Karpas-422 (cell line): ENCODE data around the gene IL21. TPM values are rescaled to one million over a fixed set of nuclear protein-coding genes. Genes with fewer than 3 reads are reported as not detected.

ENCODE experiments used
- DNase-seq: peaks from one replicate; pipeline ENCODE4 v3.0.0-alpha.2; 2015
- H2AFZ ChIP-seq: fragments of 200-600 bp; sonication (generic); 2 replicates; pipeline ENCODE4 v1.6.1; 2014; ENCODE audit warnings: antibody characterized with exemption, low read length, mixed read lengths
- H3K27ac ChIP-seq: fragments of 200-600 bp; sonication (generic); 2 replicates; pipeline ENCODE4 v1.5.1; 2014; ENCODE audit warnings: mild to moderate bottlenecking, low read length, moderate library complexity
- H3K27me3 ChIP-seq: fragments of 200-600 bp; sonication (generic); 2 replicates; pipeline ENCODE4 v1.6.1; 2014; ENCODE audit warnings: low read length, mixed read lengths
- H3K36me3 ChIP-seq: fragments of 200-600 bp; sonication (generic); 2 replicates; pipeline ENCODE4 v1.6.1; 2014; ENCODE audit warnings: low read length, mixed read lengths; ENCODE audit not compliant: insufficient read depth
- H3K4me1 ChIP-seq: fragments of 200-600 bp; sonication (generic); 2 replicates; pipeline ENCODE4 v1.6.1; 2014; ENCODE audit warnings: mild to moderate bottlenecking, low read length, mixed read lengths
- H3K4me2 ChIP-seq: fragments of 200-600 bp; sonication (generic); 2 replicates; pipeline ENCODE4 v1.6.1; 2014; ENCODE audit warnings: low read length, low read depth, mild to moderate bottlenecking; ENCODE audit not compliant: poor library complexity, severe bottlenecking
- H3K4me3 ChIP-seq: fragments of 200-600 bp; sonication (generic); 2 replicates; pipeline ENCODE4 v1.5.1; 2014; ENCODE audit warnings: mild to moderate bottlenecking, antibody characterized with exemption, low read length, mixed read lengths
- H3K79me2 ChIP-seq: fragments of 200-600 bp; sonication (generic); 2 replicates; pipeline ENCODE4 v1.6.1; 2014; ENCODE audit warnings: mild to moderate bottlenecking, low read length, mixed read lengths
- H3K9ac ChIP-seq: fragments of 200-600 bp; sonication (generic); 2 replicates; pipeline ENCODE4 v1.6.0; 2014; ENCODE audit warnings: low read length
- H3K9me2 ChIP-seq: fragments of 200-600 bp; sonication (generic), shearing (Covaris generic); replicated peaks from 2 replicates; pipeline ENCODE4 v1.6.0; 2014; ENCODE audit warnings: mild to moderate bottlenecking, low read length, moderate library complexity; ENCODE audit not compliant: insufficient read depth
- H3K9me3 ChIP-seq: fragments of 300-700, 200-600 bp; sonication (generic); 2 replicates; pipeline ENCODE4 v1.6.1; 2014; ENCODE audit warnings: low read length, mixed read lengths
- H4K20me1 ChIP-seq: fragments of 200-600 bp; sonication (generic); 2 replicates; pipeline ENCODE4 v1.6.1; 2014; ENCODE audit warnings: mild to moderate bottlenecking, antibody characterized with exemption, low read length, low read depth; ENCODE audit not compliant: insufficient read depth
- total RNA-seq: library from RNA; depleted of rRNA; stranded (reverse); fragments of >200 nt; shearing (Covaris generic); gene quantifications from 2 replicates; pipeline ENCODE4 v1.2.3, GENCODE V29; 2014; ENCODE audit warnings: low replicate concordance

IL21 gene
- total RNA-seq, 1 experiment from 2014 or later, result not detected

- no peak for DNase-seq
- Histone ChIP-seq H3K27ac (no peak overlapping the region), H3K4me3 (no peak overlapping the region), H3K27me3 (no peaks in the 10 kb centered on the region), H2AFZ (no peak overlapping the region), H3K4me1 (no peaks in the 10 kb centered on the region), H3K36me3 (no peaks in the 10 kb centered on the region), H3K9ac (no peak overlapping the region), H3K9me2 (no peaks in the 10 kb centered on the region), H4K20me1 (no peaks in the 10 kb centered on the region), H3K4me2 (no peak overlapping the region), H3K79me2 (no peaks in the 10 kb centered on the region), H3K9me3 (no peaks in the 10 kb centered on the region)
These were observed 26.8 kb upstream of the IL21 start for GRCh38 chr4:122647656-122648055.

- H3K4me2 ChIP-seq, result no peak overlapping the region
- H3K9me3 ChIP-seq, result no peaks in the 10 kb centered on the region
- no peaks in the 10 kb centered on the region for H3K4me1 ChIP-seq
- no peak overlapping the region for H3K27ac ChIP-seq
- no peaks in the 10 kb centered on the region for H3K36me3 ChIP-seq
- H3K79me2 ChIP-seq, result no peaks in the 10 kb centered on the region
- H2AFZ ChIP-seq, result no peak overlapping the region
- no peaks in the 10 kb centered on the region for H4K20me1 ChIP-seq
- no peak overlapping the region for H3K4me3 ChIP-seq
- no peak for DNase-seq
- no peaks in the 10 kb centered on the region for H3K27me3 ChIP-seq
- H3K9me2 ChIP-seq, result no peaks in the 10 kb centered on the region
- no peak overlapping the region for H3K9ac ChIP-seq
These were observed 22.4 kb upstream of the IL21 start for GRCh38 chr4:122643257-122643656.

- H3K79me2 ChIP-seq, result no peaks in the 10 kb centered on the region
- H3K27me3 ChIP-seq, result no peaks in the 10 kb centered on the region
- no peaks in the 10 kb centered on the region for H3K9me2 ChIP-seq
- H3K9me3 ChIP-seq, result no peaks in the 10 kb centered on the region
- no peaks in the 10 kb centered on the region for H4K20me1 ChIP-seq
- no peak for DNase-seq
- H3K27ac ChIP-seq, result no peak overlapping the region
- no peak overlapping the region for H3K9ac ChIP-seq
- no peak overlapping the region for H3K4me2 ChIP-seq
- H3K4me3 ChIP-seq, result no peak overlapping the region
- H3K4me1 ChIP-seq, result peaks cover 4% of the 10 kb centered on the region
- no peak overlapping the region for H2AFZ ChIP-seq
- H3K36me3 ChIP-seq, result no peaks in the 10 kb centered on the region
These were observed 18.3 kb upstream of the IL21 start for GRCh38 chr4:122639181-122639580.

GRCh38 chr4:122636697-122637096 lies 15.8 kb upstream of the IL21 start:
- Histone ChIP-seq H3K79me2 (no peaks in the 10 kb centered on the region), H3K9me3 (no peaks in the 10 kb centered on the region), H3K27ac (no peak overlapping the region), H3K9me2 (no peaks in the 10 kb centered on the region), H3K4me2 (no peak overlapping the region), H3K4me3 (no peak overlapping the region), H4K20me1 (no peaks in the 10 kb centered on the region), H3K9ac (no peak overlapping the region), H3K27me3 (no peaks in the 10 kb centered on the region), H3K36me3 (no peaks in the 10 kb centered on the region), H3K4me1 (peaks cover 14% of the 10 kb centered on the region), H2AFZ (no peak overlapping the region)
- peak; percentile 55 for DNase-seq

- DNase-seq, result no peak
- Histone ChIP-seq H3K9me3 (no peaks in the 10 kb centered on the region), H3K4me3 (no peak overlapping the region), H3K9ac (no peak overlapping the region), H3K27me3 (no peaks in the 10 kb centered on the region), H3K79me2 (no peaks in the 10 kb centered on the region), H3K4me1 (peaks cover 14% of the 10 kb centered on the region), H3K36me3 (no peaks in the 10 kb centered on the region), H3K27ac (no peak overlapping the region), H3K4me2 (no peak overlapping the region), H3K9me2 (no peaks in the 10 kb centered on the region), H4K20me1 (no peaks in the 10 kb centered on the region), H2AFZ (no peak overlapping the region)
These were observed 14.3 kb upstream of the IL21 start for GRCh38 chr4:122635205-122635604.

- Histone ChIP-seq H3K79me2 (no peaks in the 10 kb centered on the region), H3K9me2 (no peaks in the 10 kb centered on the region), H3K4me2 (no peak overlapping the region), H4K20me1 (no peaks in the 10 kb centered on the region), H3K27ac (no peak overlapping the region), H3K4me3 (no peak overlapping the region), H3K4me1 (peaks cover 14% of the 10 kb centered on the region), H3K9me3 (no peaks in the 10 kb centered on the region), H3K27me3 (no peaks in the 10 kb centered on the region), H3K36me3 (no peaks in the 10 kb centered on the region), H3K9ac (no peak overlapping the region), H2AFZ (no peak overlapping the region)
- DNase-seq, result no peak
These were observed 12.3 kb upstream of the IL21 start for GRCh38 chr4:122633211-122633610.

GRCh38 chr4:122632396-122633143 lies 11.7 kb upstream of the IL21 start:
- peaks cover 14% of the 10 kb centered on the region for H3K4me1 ChIP-seq
- H2AFZ ChIP-seq, result no peak overlapping the region
- no peaks in the 10 kb centered on the region for H3K36me3 ChIP-seq
- no peaks in the 10 kb centered on the region for H3K9me2 ChIP-seq
- H4K20me1 ChIP-seq, result no peaks in the 10 kb centered on the region
- H3K9me3 ChIP-seq, result no peaks in the 10 kb centered on the region
- no peak overlapping the region for H3K27ac ChIP-seq
- H3K79me2 ChIP-seq, result no peaks in the 10 kb centered on the region
- DNase-seq, result peak; percentile 62
- H3K4me3 ChIP-seq, result no peak overlapping the region
- H3K4me2 ChIP-seq, result no peak overlapping the region
- no peak overlapping the region for H3K9ac ChIP-seq
- H3K27me3 ChIP-seq, result no peaks in the 10 kb centered on the region

GRCh38 chr4:122625156-122625555 lies 4.3 kb upstream of the IL21 start:
- Histone ChIP-seq H3K9me2 (no peaks in the 10 kb centered on the region), H3K9me3 (no peaks in the 10 kb centered on the region), H3K4me1 (no peaks in the 10 kb centered on the region), H4K20me1 (no peaks in the 10 kb centered on the region), H3K9ac (no peak overlapping the region), H3K27ac (no peak overlapping the region), H3K4me2 (no peak overlapping the region), H3K4me3 (no peak overlapping the region), H3K79me2 (no peaks in the 10 kb centered on the region), H3K27me3 (no peaks in the 10 kb centered on the region), H3K36me3 (no peaks in the 10 kb centered on the region), H2AFZ (no peak overlapping the region)
- DNase-seq, result no peak
